ENCODE measurements around the gene PLPPR3.

Gene PLPPR3

DNA sequence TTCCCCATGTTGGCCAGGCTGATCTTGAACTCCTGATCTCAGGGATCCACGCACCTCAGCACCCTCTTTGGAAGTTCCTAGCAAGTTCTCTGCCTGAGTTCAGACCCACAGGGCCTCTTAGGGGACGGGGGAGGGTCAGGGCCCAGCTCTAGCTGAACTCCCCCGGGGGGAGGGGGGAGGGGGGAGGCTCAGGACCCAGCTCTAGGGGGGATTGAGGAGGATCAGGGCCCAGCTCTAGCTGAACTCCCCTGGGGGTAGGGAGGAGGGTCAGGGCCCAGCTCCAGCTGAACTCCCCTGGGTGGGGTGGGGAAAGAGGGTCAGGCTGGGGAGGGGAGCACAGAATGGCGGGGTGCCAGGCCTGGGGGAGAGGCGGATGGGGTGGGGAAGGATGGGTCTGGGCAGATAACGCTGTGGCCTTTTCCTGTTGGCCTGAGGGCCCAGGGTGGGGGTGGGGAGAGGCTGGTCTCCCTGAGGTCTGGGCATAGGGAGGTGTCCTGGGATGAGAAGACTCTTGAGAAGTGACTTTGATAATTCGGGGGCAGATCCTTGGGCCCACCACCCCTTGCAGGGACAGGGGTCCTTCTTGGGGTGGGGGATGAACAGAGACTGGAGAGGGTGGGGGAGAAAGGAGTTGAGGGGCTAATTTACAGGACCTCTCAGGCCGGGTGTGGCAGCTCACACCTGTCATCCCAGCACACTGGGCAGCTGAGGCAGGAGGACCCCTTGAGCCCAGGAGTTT, 30.0 kb downstream of the PLPPR3 start:
- no peak for DNase-seq (ENCODE audit: low spot score)
- no peak for TF ChIP-seq CTCF (IDR thresholded peaks at IDR 0.05; ENCODE audit: extremely low read depth, insufficient read depth, missing control alignments)
- in situ Hi-C loops (cut with MboI; ENCODE audit: low pct_unique_long_range_greater_than_20kb, low sequenced_read_pairs, unreplicated experiment) = no loop called here

GRCh38 chr19:791007-791566, 30.7 kb downstream of the PLPPR3 start:
- no peak for TF ChIP-seq CTCF (IDR thresholded peaks at IDR 0.05; ENCODE audit: extremely low read depth, insufficient read depth, missing control alignments)
- no peak for DNase-seq (ENCODE audit: low spot score)
- in situ Hi-C loops (cut with MboI; ENCODE audit: low pct_unique_long_range_greater_than_20kb, low sequenced_read_pairs, unreplicated experiment) = no loop called here

- in situ Hi-C loops (cut with MboI; ENCODE audit: low pct_unique_long_range_greater_than_20kb, low sequenced_read_pairs, unreplicated experiment) = no loop called here
- DNase-seq (ENCODE audit: low spot score) = no peak
- no peak for TF ChIP-seq CTCF (IDR thresholded peaks at IDR 0.05; ENCODE audit: extremely low read depth, insufficient read depth, missing control alignments)
Measured at GRCh38 chr19:789701-790060, 32.1 kb downstream of the PLPPR3 start.

DNA sequence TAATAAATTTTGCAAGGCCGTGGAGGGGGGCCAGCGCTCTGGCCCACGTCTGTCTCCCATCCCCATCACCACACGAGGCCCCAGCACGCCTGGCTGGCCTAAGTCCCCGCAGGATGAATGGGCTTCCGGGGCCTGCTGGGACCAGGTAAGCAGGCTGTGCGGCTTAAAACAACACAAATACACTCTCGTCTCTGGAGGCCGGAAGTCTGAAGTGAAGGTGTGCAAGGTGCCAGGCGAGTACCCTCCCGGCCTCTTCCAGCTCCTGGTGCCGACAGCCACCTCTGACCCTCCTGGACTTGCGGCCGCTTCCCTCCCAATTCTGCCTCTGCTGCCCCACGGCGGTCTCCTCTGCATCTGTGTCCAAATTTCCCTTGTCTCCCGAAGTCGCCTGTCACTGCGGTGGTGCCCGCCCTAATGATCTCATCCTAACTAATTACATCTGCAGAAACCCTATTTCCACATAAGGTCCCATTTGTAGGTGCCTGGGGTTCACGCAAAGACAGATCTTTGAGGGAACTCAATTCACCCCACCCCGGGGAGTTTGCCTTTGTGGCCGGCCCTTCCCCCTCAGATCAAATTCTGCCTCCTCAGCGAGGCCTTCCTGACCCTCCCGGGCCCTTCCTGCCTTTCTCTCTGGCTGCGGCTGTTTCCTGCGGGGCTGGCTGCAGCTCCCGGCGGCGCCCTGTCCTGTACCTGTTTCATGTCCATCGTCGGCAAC, 32.6 kb downstream of the PLPPR3 start:
- no peak for TF ChIP-seq CTCF (IDR thresholded peaks at IDR 0.05; ENCODE audit: extremely low read depth, insufficient read depth, missing control alignments)
- no peak for DNase-seq (ENCODE audit: low spot score)
- in situ Hi-C loops (cut with MboI; ENCODE audit: low pct_unique_long_range_greater_than_20kb, low sequenced_read_pairs, unreplicated experiment) = no loop called here

GRCh38 chr19:788686-788982, 33.1 kb downstream of the PLPPR3 start:
- TF ChIP-seq CTCF (IDR thresholded peaks at IDR 0.05; ENCODE audit: extremely low read depth, insufficient read depth, missing control alignments) = no peak
- DNase-seq (ENCODE audit: low spot score) = no peak
- in situ Hi-C loops (cut with MboI; ENCODE audit: low pct_unique_long_range_greater_than_20kb, low sequenced_read_pairs, unreplicated experiment) = no loop called here

GRCh38 chr19:787536-787935, 34.2 kb downstream of the PLPPR3 start:
- in situ Hi-C loops (cut with MboI; ENCODE audit: low pct_unique_long_range_greater_than_20kb, low sequenced_read_pairs, unreplicated experiment) = no loop called here
- no peak for TF ChIP-seq CTCF (IDR thresholded peaks at IDR 0.05; ENCODE audit: extremely low read depth, insufficient read depth, missing control alignments)
- no peak for DNase-seq (ENCODE audit: low spot score)

Measured in GM13977 (cell line).